Glutamatergic neuron (in vitro differentiated cells): Measurements from ENCODE around the gene SYT2. TPM values are rescaled to one million over a fixed set of nuclear protein-coding genes. Genes with fewer than 3 reads are reported as not detected.

Experiments used
- DNase-seq: peaks from one replicate; pipeline ENCODE4 v3.0.0; 2022
- H3K27ac Mint-ChIP-seq: one replicate; pipeline ENCODE4 v1.8.0; 2020; ENCODE audit warnings: mild to moderate bottlenecking, mixed read lengths, inconsistent platforms; ENCODE audit not compliant: unreplicated experiment
- H3K27me3 Mint-ChIP-seq: one replicate; pipeline ENCODE4 v1.8.0; 2020; ENCODE audit warnings: mild to moderate bottlenecking, moderate library complexity, mixed read lengths, inconsistent platforms; ENCODE audit not compliant: unreplicated experiment
- H3K36me3 Mint-ChIP-seq: one replicate; pipeline ENCODE4 v1.8.0; 2020; ENCODE audit warnings: mild to moderate bottlenecking, mixed read lengths, inconsistent platforms; ENCODE audit not compliant: unreplicated experiment
- H3K4me1 Mint-ChIP-seq: one replicate; pipeline ENCODE4 v1.8.0; 2020; ENCODE audit warnings: mild to moderate bottlenecking, low read depth, mixed read lengths, inconsistent platforms; ENCODE audit not compliant: unreplicated experiment
- H3K4me3 Mint-ChIP-seq: one replicate; pipeline ENCODE4 v1.8.0; 2020; ENCODE audit warnings: mild to moderate bottlenecking, mixed read lengths, inconsistent platforms; ENCODE audit not compliant: unreplicated experiment
- H3K9me3 Mint-ChIP-seq: one replicate; pipeline ENCODE4 v1.8.0; 2020; ENCODE audit warnings: mild to moderate bottlenecking, moderate library complexity, mixed read lengths, inconsistent platforms; ENCODE audit not compliant: unreplicated experiment
- CTCF ChIP-seq: fragments of 200-600 bp; sonication (generic); IDR thresholded peaks from one replicate; pipeline ENCODE4 v1.5.0; 2021; ENCODE audit not compliant: partially characterized antibody, unreplicated experiment
- total RNA-seq: library from RNA; stranded (reverse); fragmentation: NEBNext Ultra II Directional; extraction: Animal tissue kit (Norgen Biotek cat#: 25700); gene quantifications from one replicate; pipeline ENCODE4 v1.2.1, GENCODE V29; 2021; ENCODE audit not compliant: unreplicated experiment

SYT2 gene
- total RNA-seq, 1 donor from 2014 or later, result 2.6 TPM

DNA sequence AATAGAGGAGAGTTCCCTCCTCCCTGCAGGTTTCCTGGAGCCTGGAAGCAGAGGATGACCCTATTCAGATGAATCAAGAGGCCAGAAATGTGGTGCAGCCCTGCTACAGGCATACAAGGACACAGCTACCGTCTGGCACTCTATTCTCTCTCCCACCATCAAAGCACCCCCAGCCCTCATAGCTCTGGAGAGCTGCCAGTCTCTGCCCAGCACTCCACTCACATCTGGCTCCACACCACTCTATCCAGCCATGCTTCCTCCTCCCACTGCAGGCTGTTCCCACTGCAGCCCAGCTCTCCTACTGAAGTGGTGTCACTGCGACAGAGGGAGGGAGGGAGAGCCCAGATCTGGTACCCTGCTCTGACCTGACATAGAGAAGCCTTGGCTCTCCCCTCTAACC is 18.4 kb downstream of the SYT2 start:
- H3K9me3 Mint-ChIP-seq, result peaks cover 16% of the 10 kb centered on the region
- no peak for TF ChIP-seq CTCF
- peaks cover 50% of the 10 kb centered on the region for H3K4me1 Mint-ChIP-seq
- no peaks in the 10 kb centered on the region for H3K36me3 Mint-ChIP-seq
- peaks cover 13% of the 10 kb centered on the region for H3K27me3 Mint-ChIP-seq
- DNase-seq, result no peak
- H3K4me3 Mint-ChIP-seq, result no peak overlapping the region
- peak overlapping the region; percentile 60 for H3K27ac Mint-ChIP-seq

GRCh38 chr1:202689493-202690342 is 20.5 kb downstream of the SYT2 start:
- Mint-ChIP-seq H3K9me3 (peaks cover 15% of the 10 kb centered on the region), H3K27ac (peak overlapping the region; percentile 96), H3K4me3 (peak overlapping the region; percentile 68), H3K36me3 (no peaks in the 10 kb centered on the region), H3K4me1 (peaks cover 58% of the 10 kb centered on the region), H3K27me3 (peaks cover 12% of the 10 kb centered on the region)
- no peak for TF ChIP-seq CTCF
- DNase-seq, result no peak

DNA sequence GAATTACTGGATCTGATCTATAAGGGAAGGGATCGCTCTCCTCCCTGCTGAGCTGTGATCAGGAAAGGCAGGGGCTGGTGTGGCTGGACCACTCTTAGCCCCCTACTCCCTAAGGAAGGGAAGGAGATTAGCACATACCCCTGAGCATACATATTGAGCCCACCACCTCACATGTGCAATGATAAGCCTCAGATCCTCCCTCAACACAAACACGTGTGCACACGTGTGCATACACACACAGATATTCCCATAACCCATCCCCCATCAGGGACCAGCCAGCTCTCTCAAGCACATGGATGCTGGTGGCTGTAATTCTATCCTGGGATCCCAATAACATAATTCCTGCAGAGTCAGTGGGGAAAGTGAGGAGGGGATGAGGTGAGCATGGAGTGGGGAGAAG is 21.2 kb downstream of the SYT2 start:
- Mint-ChIP-seq H3K36me3 (no peaks in the 10 kb centered on the region), H3K27ac (peak overlapping the region; percentile 96), H3K4me3 (peak overlapping the region; percentile 68), H3K4me1 (peaks cover 58% of the 10 kb centered on the region), H3K27me3 (peaks cover 12% of the 10 kb centered on the region), H3K9me3 (peaks cover 15% of the 10 kb centered on the region)
- peak; percentile 42 for DNase-seq
- no peak for TF ChIP-seq CTCF

DNA sequence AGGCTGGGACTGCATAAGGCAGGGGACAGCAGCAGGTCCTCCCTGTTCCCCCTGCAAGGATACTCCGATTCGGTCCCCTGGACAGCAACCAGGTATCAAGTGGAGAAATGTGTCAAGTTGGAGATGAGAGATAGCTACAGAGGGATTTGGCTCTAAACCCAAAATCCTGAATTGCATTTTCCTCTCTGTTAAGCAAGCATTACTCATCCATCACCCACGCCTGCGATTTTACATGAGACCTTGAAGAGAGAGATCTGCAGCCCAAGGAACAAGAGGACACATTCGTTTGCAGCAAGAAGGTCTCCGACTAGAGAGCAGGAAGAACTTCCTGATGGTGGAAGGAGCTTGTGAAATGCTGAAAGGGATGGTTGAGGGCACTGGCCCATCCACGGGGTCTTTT is 21.9 kb downstream of the SYT2 start:
- Mint-ChIP-seq H3K27ac (peak overlapping the region; percentile 96), H3K27me3 (peaks cover 12% of the 10 kb centered on the region), H3K36me3 (no peaks in the 10 kb centered on the region), H3K9me3 (peaks cover 15% of the 10 kb centered on the region), H3K4me3 (peak overlapping the region; percentile 68), H3K4me1 (peaks cover 58% of the 10 kb centered on the region)
- no peak for DNase-seq
- TF ChIP-seq CTCF, result no peak

DNA sequence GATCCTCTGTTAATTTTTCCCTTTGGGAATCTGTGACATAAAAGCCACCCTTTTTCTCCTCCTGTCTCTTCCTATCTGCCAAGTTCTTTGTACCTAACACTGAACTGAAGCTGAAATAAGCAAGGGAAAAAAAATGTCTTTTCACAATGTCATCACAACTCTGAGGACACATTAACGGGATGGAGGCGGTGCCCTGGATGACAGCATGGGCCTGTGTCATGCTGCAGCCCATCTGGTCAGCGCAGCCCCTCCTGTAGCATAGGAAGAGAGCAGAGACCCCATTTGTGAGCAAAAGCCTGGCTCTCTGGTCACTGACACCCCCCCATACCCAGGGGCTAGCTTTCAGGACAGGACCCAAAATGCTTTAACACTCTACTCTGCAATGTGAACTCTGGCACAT is 22.5 kb downstream of the SYT2 start:
- DNase-seq, result peak; percentile 53

More for the DNA sequence above, 22.5 kb downstream of the SYT2 start:
- Mint-ChIP-seq H3K36me3 (no peaks in the 10 kb centered on the region), H3K27me3 (peaks cover 12% of the 10 kb centered on the region), H3K9me3 (peaks cover 15% of the 10 kb centered on the region), H3K4me3 (peak overlapping the region; percentile 69), H3K27ac (peak overlapping the region; percentile 96), H3K4me1 (peaks cover 58% of the 10 kb centered on the region)
- TF ChIP-seq CTCF, result no peak
